HEK293 (cell line): ENCODE measurements around the gene SENP5.
"Not testable (repeated sequence)": the region's sequence is repeated elsewhere in the genome, so short reads cannot be mapped to it uniquely, and the experiment has no call there.

Experiments used
- CTCF ChIP-seq: fragments of 450-650 bp; formaldehyde crosslinking; IDR thresholded peaks from 2 replicates; pipeline ENCODE4 v1.5.1; 2016; ENCODE audit warnings: missing biosample characterization, missing genetic modification characterization
- ELK4 ChIP-seq: IDR thresholded peaks from 2 replicates; pipeline ENCODE4 v1.6.1; 2011; ENCODE audit warnings: mild to moderate bottlenecking, low read depth, low read length, borderline replicate concordance
- SCRT1 ChIP-seq: fragments of 450-650 bp; formaldehyde crosslinking; IDR thresholded peaks from 2 replicates; pipeline ENCODE4 v1.5.1; 2016; ENCODE audit warnings: missing biosample characterization, missing genetic modification characterization, borderline replicate concordance
- ZFP37 ChIP-seq: fragments of 450-650 bp; formaldehyde crosslinking; IDR thresholded peaks from 2 replicates; pipeline ENCODE4 v1.5.1; 2016; ENCODE audit warnings: missing biosample characterization, missing genetic modification characterization
- ZNF18 ChIP-seq: fragments of 450-650 bp; formaldehyde crosslinking; IDR thresholded peaks from 2 replicates; pipeline ENCODE4 v1.5.1; 2016; ENCODE audit warnings: missing biosample characterization, missing genetic modification characterization
- ZNF350 ChIP-seq: fragments of 450-650 bp; formaldehyde crosslinking; IDR thresholded peaks from 2 replicates; pipeline ENCODE4 v1.5.0; 2017; ENCODE audit warnings: missing biosample characterization, mild to moderate bottlenecking, missing genetic modification characterization
- ZNF514 ChIP-seq: fragments of 450-650 bp; formaldehyde crosslinking; IDR thresholded peaks from 2 replicates; pipeline ENCODE4 v1.5.1; 2016; ENCODE audit warnings: missing biosample characterization, missing genetic modification characterization
- ZNF747 ChIP-seq: fragments of 450-650 bp; formaldehyde crosslinking; IDR thresholded peaks from 2 replicates; pipeline ENCODE4 v1.5.1; 2016; ENCODE audit warnings: missing biosample characterization, missing genetic modification characterization

GRCh38 chr3:196848375-196848774 lies 19.3 kb upstream of the SENP5 start:
- not testable (repeated sequence) for TF ChIP-seq CTCF (tag by site-specific recombination); ZNF747; ZFP37; ZNF18 (tag by site-specific recombination); ELK4; ZNF514 (tag by site-specific recombination); ZNF350 (tag by site-specific recombination); SCRT1
